Esophagus muscularis mucosa (tissue), 4 donors: Measurements from ENCODE around the gene LLGL1. TPM values are rescaled to one million over a fixed set of nuclear protein-coding genes. Genes with fewer than 3 reads are reported as not detected.

Experiments
- DNase-seq: peaks from one replicate; pipeline ENCODE4 v3.0.0-alpha.2; 2017; ENCODE audit errors: extremely low spot score
- H3K27ac ChIP-seq, 4 donors: fragments of 200-600 bp; sonication (generic); replicated peaks in 1 of 4; 1 replicate in 3 of 4; 2 replicates in 1 of 4; pipeline ENCODE4 v1.5.1; 2016 to 2019; ENCODE audit warnings: mild to moderate bottlenecking in 1 of 4
- H3K27me3 ChIP-seq, 4 donors: fragments of 200-600 bp; sonication (generic); one replicate each; pipeline versions ENCODE4 v1.5.1 to v1.6.0; 2016 to 2019
- H3K36me3 ChIP-seq, 4 donors: fragments of 200-600 bp; sonication (generic); one replicate each; pipeline ENCODE4 v1.5.1; 2016 to 2019
- H3K4me1 ChIP-seq, 4 donors: fragments of 200-600 bp; sonication (generic); one replicate each; pipeline ENCODE4 v1.5.1; 2016 to 2019
- H3K4me3 ChIP-seq, 4 donors: fragments of 200-600 bp; sonication (generic); 1 replicate in 2 of 4; 2 replicates in 2 of 4; pipeline ENCODE4 v1.5.1; 2016 to 2019; ENCODE audit warnings: mild to moderate bottlenecking in 4 of 4, moderate library complexity in 1 of 4
- H3K9me3 ChIP-seq, 4 donors: fragments of 200-600 bp; sonication (generic); 1 replicate in 3 of 4; 2 replicates in 1 of 4; pipeline ENCODE4 v1.5.1; 2016 to 2019
- EP300 ChIP-seq: sonication (generic); formaldehyde crosslinking; IDR thresholded peaks from one replicate; pipeline ENCODE4 v1.6.1; 2017; ENCODE audit warnings: antibody characterized with exemption
- POLR2A ChIP-seq: fragments of 450-650 bp; IDR thresholded peaks from one replicate; pipeline ENCODE4 v1.6.1; 2017; ENCODE audit warnings: antibody characterized with exemption, moderate library complexity, mild to moderate bottlenecking, low read depth
- POLR2AphosphoS5 ChIP-seq, 2 donors: sonication (generic); formaldehyde crosslinking; IDR thresholded peaks; one replicate each; pipeline ENCODE4 v1.6.1; 2017; ENCODE audit warnings: antibody characterized with exemption in 2 of 2
- WGBS: methylation state at CpG from one replicate; pipeline ENCODE4 v1.1.5; 2018; 5-methylcytosine and 5-hydroxymethylcytosine counted together
- intact Hi-C: fragments of 100-400 bp; cut with DNase I; formaldehyde crosslinking; loops from one replicate; pipeline ENCODE4 v1.15.1; 2023
- total RNA-seq, 4 donors: library from RNA; depleted of rRNA; stranded (reverse); fragments of >200 nt; gene quantifications; one replicate each; pipeline versions ENCODE4 v1.1.0 to v1.2.1, GENCODE V29; 2016
- TF ChIP-seq, protein P1 (sequence below), 3 experiments: fragments of 200-600 bp in 2 of 3; fragments of 450-650 bp in 1 of 3; sonication (generic) in 2 of 3; IDR thresholded peaks; one replicate each; pipeline ENCODE4 v1.5.1; 2017 to 2019; ENCODE audit warnings: antibody characterized with exemption in 3 of 3, mild to moderate bottlenecking in 2 of 3, moderate library complexity in 1 of 3

Gene LLGL1
- total RNA-seq, 4 donors from 2014 or later, result 17.6 to 35.1 (median 26.2) TPM

DNA sequence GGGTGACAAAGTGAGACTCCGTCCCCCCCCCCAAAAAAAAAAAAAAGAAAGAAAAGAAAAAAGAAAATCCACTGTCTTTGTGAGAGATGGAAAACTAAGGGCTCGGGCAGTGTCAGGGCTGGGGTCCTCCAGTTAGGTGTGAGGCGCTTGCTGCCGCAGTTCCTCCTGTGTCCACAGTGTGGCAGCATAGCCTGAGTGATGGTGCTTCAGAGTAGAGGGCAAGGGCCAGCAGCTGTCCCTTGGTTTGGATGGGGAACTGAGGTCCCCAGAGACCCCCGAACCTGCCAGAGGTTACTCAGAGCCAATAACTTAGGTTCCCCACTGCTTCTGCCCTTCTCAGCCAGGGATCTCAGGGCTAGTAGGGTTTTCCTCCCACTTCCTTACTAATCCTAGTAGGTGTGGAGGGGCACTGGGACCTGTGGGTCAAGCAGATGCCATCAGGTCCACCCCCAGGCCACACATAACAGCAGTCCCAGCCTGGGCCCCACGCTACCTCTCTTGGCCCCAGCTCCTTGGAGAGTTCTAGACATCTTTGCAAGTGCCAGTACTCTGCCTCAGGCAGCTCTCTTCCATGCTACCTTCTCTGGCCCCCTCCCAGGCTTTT is 7.9 kb upstream of the LLGL1 start:
- Histone ChIP-seq H3K36me3 (no peaks in the 10 kb centered on the region), H3K4me3 (no peak overlapping the region), H3K27me3 (no peaks in the 10 kb centered on the region), H3K9me3 (no peaks in the 10 kb centered on the region), H3K4me1 (peaks cover 0 to 19% (median 6%) of the 10 kb centered on the region in 4 donors), H3K27ac (no peak overlapping the region)
- intact Hi-C loops, result no loop called here
- TF ChIP-seq EP300, result no peak
- peak in 1 of 2 donors; percentile 29 for TF ChIP-seq POLR2AphosphoS5 (IDR thresholded peaks at IDR 0.05)
- TF ChIP-seq, protein P1, sequence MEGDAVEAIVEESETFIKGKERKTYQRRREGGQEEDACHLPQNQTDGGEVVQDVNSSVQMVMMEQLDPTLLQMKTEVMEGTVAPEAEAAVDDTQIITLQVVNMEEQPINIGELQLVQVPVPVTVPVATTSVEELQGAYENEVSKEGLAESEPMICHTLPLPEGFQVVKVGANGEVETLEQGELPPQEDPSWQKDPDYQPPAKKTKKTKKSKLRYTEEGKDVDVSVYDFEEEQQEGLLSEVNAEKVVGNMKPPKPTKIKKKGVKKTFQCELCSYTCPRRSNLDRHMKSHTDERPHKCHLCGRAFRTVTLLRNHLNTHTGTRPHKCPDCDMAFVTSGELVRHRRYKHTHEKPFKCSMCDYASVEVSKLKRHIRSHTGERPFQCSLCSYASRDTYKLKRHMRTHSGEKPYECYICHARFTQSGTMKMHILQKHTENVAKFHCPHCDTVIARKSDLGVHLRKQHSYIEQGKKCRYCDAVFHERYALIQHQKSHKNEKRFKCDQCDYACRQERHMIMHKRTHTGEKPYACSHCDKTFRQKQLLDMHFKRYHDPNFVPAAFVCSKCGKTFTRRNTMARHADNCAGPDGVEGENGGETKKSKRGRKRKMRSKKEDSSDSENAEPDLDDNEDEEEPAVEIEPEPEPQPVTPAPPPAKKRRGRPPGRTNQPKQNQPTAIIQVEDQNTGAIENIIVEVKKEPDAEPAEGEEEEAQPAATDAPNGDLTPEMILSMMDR (IDR thresholded peaks at IDR 0.05), result peak; percentile 86 to 92 (median 88)
- no peak for TF ChIP-seq POLR2A
- 14% methylated on average over 6 of the region's 6 CpGs for WGBS
- DNase-seq, result no peak

DNA sequence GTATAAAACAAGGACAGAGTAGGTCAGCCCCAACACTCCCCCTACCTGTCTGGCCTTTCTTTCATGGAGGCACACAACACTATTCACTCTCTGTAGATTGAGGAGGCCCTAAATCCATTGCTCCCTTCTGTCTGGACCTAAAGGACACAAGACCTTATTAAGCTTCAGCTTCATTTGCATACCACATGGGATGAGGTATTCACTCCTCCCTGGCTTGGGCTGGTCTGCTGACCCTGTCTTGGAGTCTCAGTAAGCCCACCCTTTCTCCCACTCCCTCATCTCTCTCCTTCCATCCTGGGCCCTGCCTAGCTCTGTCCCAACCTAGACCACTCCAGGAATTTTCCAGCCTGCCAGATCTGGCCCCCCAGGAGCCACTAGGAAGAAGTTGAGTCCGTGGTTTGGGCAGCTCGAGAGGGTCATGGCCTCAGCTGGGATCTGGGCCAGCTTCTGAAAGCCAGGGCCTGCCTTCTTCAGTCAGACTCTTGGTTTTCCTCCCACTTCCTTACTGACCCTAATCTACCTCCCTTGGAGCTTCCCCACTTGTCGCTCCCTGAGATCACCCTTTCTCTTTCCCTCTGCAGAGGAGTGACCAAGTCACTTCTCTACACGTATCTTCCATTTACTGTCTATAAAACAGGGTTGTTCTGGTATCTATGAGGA is 6.5 kb upstream of the LLGL1 start:
- WGBS, result 15% methylated on average over 4 of the region's 4 CpGs
- Histone ChIP-seq H3K4me3 (no peak overlapping the region), H3K27me3 (no peaks in the 10 kb centered on the region), H3K27ac (no peak overlapping the region), H3K4me1 (peaks cover 0 to 19% (median 6%) of the 10 kb centered on the region in 4 donors), H3K9me3 (no peaks in the 10 kb centered on the region), H3K36me3 (no peaks in the 10 kb centered on the region)
- intact Hi-C loops, result no loop called here
- no peak for DNase-seq
- TF ChIP-seq POLR2A, result no peak
- TF ChIP-seq, protein P1 (IDR thresholded peaks at IDR 0.05), result no peak
- TF ChIP-seq EP300, result no peak
- TF ChIP-seq POLR2AphosphoS5 (IDR thresholded peaks at IDR 0.05), result no peak

DNA sequence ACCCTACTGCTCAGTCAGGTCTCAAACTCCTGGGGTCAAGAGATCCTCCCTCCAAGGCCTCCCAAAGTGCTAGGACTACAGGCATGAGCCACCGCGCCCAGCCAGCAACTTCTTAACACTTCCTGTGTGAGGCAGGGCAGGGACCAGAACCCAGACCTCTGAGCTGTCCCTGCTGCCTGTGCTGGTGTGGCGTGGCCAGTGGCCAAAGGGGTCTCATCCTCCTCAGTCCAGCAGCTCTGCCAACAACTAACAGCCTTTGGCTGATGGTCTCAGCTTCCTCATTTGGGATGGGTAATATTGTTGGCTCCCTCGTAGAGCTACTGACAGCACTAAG is 1.4 kb upstream of the LLGL1 start:
- peaks cover 14 to 49% (median 30%) of the 10 kb centered on the region in 4 donors for H3K4me1 ChIP-seq
- no peak for DNase-seq
- H3K27me3 ChIP-seq, result no peaks in the 10 kb centered on the region
- intact Hi-C loops, result loop anchor here (5.0 kb wide), 1 partner anchor 88 kb away; the partner anchor contains the start of gene TOP3A
- H3K36me3 ChIP-seq, result no peaks in the 10 kb centered on the region
- TF ChIP-seq, protein P1 (IDR thresholded peaks at IDR 0.05), result no peak
- TF ChIP-seq POLR2A (no peak), EP300 (no peak), POLR2AphosphoS5 (IDR thresholded peaks at IDR 0.05) (no peak)
- H3K4me3 ChIP-seq, result no peak overlapping the region
- 74% methylated on average over 3 of the region's 4 CpGs for WGBS
- H3K9me3 ChIP-seq, result no peaks in the 10 kb centered on the region
- H3K27ac ChIP-seq, result peak overlapping the region; percentile 63 to 76 (median 68)

DNA sequence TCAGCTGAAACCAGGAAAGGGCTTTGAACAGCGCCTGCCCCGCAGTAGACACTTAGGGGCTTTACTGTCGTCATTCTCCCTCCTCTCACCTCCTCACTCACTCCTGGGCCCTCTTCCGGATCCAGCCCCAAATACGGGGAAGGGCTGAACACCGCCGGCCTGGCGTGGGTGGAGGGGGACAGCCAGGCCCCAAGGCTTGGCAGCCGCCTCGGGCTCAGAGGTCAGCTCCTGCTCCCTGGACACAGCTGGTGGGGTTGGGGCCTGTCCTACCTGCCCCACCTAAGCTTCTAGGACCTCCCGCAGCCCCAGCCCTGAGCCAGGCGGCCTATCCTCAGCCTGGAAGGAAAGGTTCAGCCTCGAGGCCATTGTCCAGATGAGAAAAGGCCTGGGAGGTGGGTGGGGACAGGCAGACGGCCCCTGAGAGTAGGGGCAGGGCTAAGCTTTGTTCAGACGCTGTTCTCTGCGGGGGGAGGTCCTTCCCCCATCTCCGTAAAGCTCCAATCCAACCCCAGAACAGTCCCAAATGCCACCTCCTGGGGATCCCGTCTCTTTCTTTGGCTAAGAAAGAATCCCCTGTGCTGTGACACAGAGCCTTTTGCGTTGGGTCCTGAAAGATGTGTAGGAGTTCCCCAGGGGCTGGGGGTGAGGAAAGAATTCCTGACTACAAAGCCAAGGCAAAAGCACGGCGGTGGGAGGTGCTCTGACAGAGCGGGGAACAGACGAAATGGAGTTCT is 881 bp upstream of the LLGL1 start:
- no peaks in the 10 kb centered on the region for H3K9me3 ChIP-seq
- intact Hi-C loops, result loop anchor here (5.0 kb wide), 1 partner anchor 88 kb away; the partner anchor contains the start of gene TOP3A
- peak overlapping the region; percentile 66 to 89 (median 72) for H3K4me3 ChIP-seq
- H3K27me3 ChIP-seq, result no peaks in the 10 kb centered on the region
- H3K27ac ChIP-seq, result peak overlapping the region; percentile 63 to 76 (median 68)
- 28% methylated on average over 20 of the region's 23 CpGs for WGBS
- no peak for DNase-seq
- TF ChIP-seq POLR2A, result no peak
- no peak for TF ChIP-seq POLR2AphosphoS5 (IDR thresholded peaks at IDR 0.05)
- TF ChIP-seq EP300, result no peak
- TF ChIP-seq, protein P1 (IDR thresholded peaks at IDR 0.05), result no peak
- no peaks in the 10 kb centered on the region for H3K36me3 ChIP-seq
- H3K4me1 ChIP-seq, result peaks cover 14 to 48% (median 27%) of the 10 kb centered on the region in 4 donors
